Adrenal gland (tissue), 5 donors: ENCODE measurements around the gene OR2L8.

Source experiments
- CTCF ChIP-seq, 6 experiments: fragments of 450-650 bp in 4 of 6; fragments of 200-600 bp in 2 of 6; sonication (generic) in 1 of 6; IDR thresholded peaks; 1 replicate in 5 of 6; 2 replicates in 1 of 6; pipeline versions ENCODE4 v1.5.1 to v1.8.0; 2016 to 2021; ENCODE audit warnings: antibody characterized with exemption in 6 of 6, mild to moderate bottlenecking in 2 of 6, moderate library complexity in 1 of 6
- POLR2A ChIP-seq, 2 donors: fragments of 450-650 bp; IDR thresholded peaks; one replicate each; pipeline ENCODE4 v1.6.1; 2017; ENCODE audit warnings: antibody characterized with exemption in 2 of 2, mild to moderate bottlenecking in 2 of 2, moderate library complexity in 1 of 2
- donor health status: DM: no; HTN: no; CAD: no.

DNA sequence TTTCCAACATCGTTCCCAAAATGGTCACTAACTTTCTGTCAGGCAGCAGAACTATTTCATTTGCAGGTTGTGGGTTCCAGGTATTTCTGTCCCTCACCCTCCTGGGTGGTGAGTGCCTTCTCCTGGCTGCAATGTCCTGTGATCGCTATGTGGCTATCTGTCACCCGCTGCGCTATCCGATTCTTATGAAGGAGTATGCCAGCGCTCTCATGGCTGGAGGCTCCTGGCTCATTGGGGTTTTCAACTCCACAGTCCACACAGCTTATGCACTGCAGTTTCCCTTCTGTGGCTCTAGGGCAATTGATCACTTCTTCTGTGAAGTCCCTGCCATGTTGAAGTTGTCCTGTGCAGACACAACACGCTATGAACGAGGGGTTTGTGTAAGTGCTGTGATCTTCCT is 14.7 kb upstream of the OR2L8 start:
- no peak for TF ChIP-seq CTCF (IDR thresholded peaks at IDR 0.05)
- no peak for TF ChIP-seq POLR2A (IDR thresholded peaks at IDR 0.05)
